Adrenal gland (tissue), 5 donors: ENCODE measurements around the gene EPB41L2.

Experiments used
- POLR2A ChIP-seq, 2 donors: fragments of 450-650 bp; IDR thresholded peaks; one replicate each; pipeline ENCODE4 v1.6.1; 2017; ENCODE audit warnings: antibody characterized with exemption in 2 of 2, mild to moderate bottlenecking in 2 of 2, moderate library complexity in 1 of 2
- TF ChIP-seq, protein P1 (sequence below), 6 experiments: fragments of 450-650 bp in 4 of 6; fragments of 200-600 bp in 2 of 6; sonication (generic) in 1 of 6; IDR thresholded peaks; 1 replicate in 5 of 6; 2 replicates in 1 of 6; pipeline versions ENCODE4 v1.5.1 to v1.8.0; 2016 to 2021; ENCODE audit warnings: antibody characterized with exemption in 6 of 6, mild to moderate bottlenecking in 2 of 6, moderate library complexity in 1 of 6
- donor health status: DM: no; HTN: no; CAD: no.

DNA sequence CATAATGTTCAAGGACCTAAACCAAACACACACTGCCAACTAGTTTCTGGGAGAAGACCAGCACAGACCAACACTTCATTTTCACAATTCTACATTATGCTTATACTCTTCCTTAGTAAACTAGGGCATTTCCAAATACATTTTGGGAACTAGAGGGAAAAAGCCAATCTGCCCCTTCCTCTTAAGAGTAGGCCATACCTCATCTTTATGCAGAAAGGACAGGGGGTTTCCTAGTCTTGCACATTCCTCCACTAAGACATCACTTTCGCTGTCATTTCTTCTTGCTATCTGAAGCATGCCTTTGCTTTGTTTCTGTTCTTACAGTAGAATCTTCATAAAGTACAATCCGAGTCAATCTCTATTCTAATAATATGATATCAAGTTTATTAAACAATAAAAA, 130.1 kb downstream of the EPB41L2 start:
- TF ChIP-seq, protein P1, sequence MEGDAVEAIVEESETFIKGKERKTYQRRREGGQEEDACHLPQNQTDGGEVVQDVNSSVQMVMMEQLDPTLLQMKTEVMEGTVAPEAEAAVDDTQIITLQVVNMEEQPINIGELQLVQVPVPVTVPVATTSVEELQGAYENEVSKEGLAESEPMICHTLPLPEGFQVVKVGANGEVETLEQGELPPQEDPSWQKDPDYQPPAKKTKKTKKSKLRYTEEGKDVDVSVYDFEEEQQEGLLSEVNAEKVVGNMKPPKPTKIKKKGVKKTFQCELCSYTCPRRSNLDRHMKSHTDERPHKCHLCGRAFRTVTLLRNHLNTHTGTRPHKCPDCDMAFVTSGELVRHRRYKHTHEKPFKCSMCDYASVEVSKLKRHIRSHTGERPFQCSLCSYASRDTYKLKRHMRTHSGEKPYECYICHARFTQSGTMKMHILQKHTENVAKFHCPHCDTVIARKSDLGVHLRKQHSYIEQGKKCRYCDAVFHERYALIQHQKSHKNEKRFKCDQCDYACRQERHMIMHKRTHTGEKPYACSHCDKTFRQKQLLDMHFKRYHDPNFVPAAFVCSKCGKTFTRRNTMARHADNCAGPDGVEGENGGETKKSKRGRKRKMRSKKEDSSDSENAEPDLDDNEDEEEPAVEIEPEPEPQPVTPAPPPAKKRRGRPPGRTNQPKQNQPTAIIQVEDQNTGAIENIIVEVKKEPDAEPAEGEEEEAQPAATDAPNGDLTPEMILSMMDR (IDR thresholded peaks at IDR 0.05) = no peak
- TF ChIP-seq POLR2A (IDR thresholded peaks at IDR 0.05) = no peak
